ENCODE results near the gene SPDYE5.

SPDYE5 gene

DNA sequence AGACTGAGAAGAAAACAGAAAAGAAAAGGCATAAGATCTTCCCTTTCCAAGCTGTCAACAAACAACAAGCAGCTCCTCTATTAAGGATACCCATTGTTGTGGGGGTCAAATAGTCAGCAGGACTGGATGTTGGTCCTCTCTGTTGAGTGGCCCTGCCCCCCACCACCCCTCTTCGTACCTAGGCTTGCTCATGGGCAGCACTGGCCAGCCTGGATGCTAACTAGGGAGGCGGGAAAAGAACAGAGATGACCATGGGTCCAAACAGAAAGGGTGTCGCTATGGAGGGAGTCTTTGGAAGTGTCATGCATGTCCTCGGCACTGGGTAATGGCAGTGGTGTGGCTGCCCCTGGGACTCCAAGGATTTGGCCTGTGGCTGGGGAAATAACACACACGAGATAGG is 45.6 kb downstream of the SPDYE5 start:
- no peak for DNase-seq

DNA sequence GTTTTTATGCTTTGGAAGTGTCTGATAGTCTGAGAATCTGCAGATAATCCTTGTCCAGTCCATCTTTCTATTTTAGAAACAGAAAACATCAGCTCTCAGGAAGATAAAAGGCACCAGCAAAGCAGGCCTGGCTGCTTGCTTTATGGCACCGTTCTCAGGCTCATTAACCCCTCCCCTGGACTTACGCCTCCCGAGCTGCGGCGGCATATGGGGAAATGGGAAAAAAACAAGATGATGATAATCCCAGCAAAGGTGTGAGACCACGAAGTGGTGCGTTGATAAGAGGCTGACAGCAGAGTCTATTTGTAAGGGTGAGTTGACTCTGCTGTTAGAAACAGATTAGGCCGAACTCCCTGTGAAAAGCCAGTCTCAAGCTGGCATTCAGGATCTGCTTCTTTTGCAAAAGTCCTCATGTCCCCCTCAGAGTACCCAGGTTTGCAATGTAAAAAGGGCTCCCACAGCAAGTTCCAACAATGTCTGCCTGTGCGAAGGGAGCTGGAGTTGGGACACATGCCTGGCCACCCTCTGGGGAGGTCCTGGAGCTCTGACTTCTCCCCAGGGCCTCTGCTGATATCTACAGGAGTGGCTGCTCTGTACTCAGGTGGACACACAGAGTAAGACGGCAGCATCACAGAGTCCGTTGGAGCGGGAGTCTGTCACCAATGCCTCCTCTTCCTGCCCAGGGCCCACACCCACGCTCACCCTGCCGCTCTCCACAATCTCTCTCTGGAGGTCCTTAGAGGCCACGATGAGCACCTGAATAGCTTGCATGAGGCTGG is 54.3 kb downstream of the SPDYE5 start:
- no peak for DNase-seq
